ENCODE data around the gene IL1RL2. TPM values are rescaled to one million over a fixed set of nuclear protein-coding genes. Genes with fewer than 3 reads are reported as not detected.

The IL1RL2 gene
- total RNA-seq, 1 donor from 2014 or later: 1.0 TPM

GRCh38 chr2:102230410-102230909, 43.6 kb downstream of the IL1RL2 start:
- Mint-ChIP-seq H3K27ac (no peak overlapping the region), H3K36me3 (no peaks in the 10 kb centered on the region), H3K4me1 (ENCODE audit: unreplicated experiment) (peaks cover 30% of the 10 kb centered on the region), H3K27me3 (no peaks in the 10 kb centered on the region), H3K9me3 (no peaks in the 10 kb centered on the region), H3K4me3 (no peak overlapping the region)
- no peak for DNase-seq (ENCODE audit: extremely low spot score, unreplicated experiment)
- TF ChIP-seq CTCF (conservative IDR thresholded peaks at IDR 0.05): no peak

GRCh38 chr2:102233132-102233884, 46.5 kb downstream of the IL1RL2 start:
- no peak for TF ChIP-seq CTCF (conservative IDR thresholded peaks at IDR 0.05)
- H3K9me3 Mint-ChIP-seq: no peaks in the 10 kb centered on the region

GRCh38 chr2:102235042-102235473, 48.2 kb downstream of the IL1RL2 start:
- Mint-ChIP-seq H3K27me3 (no peaks in the 10 kb centered on the region), H3K27ac (no peak overlapping the region), H3K9me3 (no peaks in the 10 kb centered on the region), H3K4me3 (no peak overlapping the region), H3K36me3 (no peaks in the 10 kb centered on the region), H3K4me1 (ENCODE audit: unreplicated experiment) (peaks cover 4% of the 10 kb centered on the region)
- DNase-seq (ENCODE audit: extremely low spot score, unreplicated experiment): no peak
- no peak for TF ChIP-seq CTCF (conservative IDR thresholded peaks at IDR 0.05)

More at GRCh38 chr2:102233132-102233884, 46.5 kb downstream of the IL1RL2 start:
- no peak for DNase-seq (ENCODE audit: extremely low spot score, unreplicated experiment)
- H3K27ac Mint-ChIP-seq: no peak overlapping the region
- peaks cover 14% of the 10 kb centered on the region for H3K4me1 Mint-ChIP-seq (ENCODE audit: unreplicated experiment)
- H3K4me3 Mint-ChIP-seq: no peak overlapping the region
- no peaks in the 10 kb centered on the region for H3K27me3 Mint-ChIP-seq
- no peaks in the 10 kb centered on the region for H3K36me3 Mint-ChIP-seq

- no peak for DNase-seq (ENCODE audit: extremely low spot score, unreplicated experiment)
- Mint-ChIP-seq H3K9me3 (no peaks in the 10 kb centered on the region), H3K36me3 (no peaks in the 10 kb centered on the region), H3K27ac (no peak overlapping the region), H3K4me1 (ENCODE audit: unreplicated experiment) (peaks cover 7% of the 10 kb centered on the region), H3K4me3 (no peak overlapping the region), H3K27me3 (no peaks in the 10 kb centered on the region)
- TF ChIP-seq CTCF (conservative IDR thresholded peaks at IDR 0.05): peak; percentile 50
These were observed 48.7 kb downstream of the IL1RL2 start for GRCh38 chr2:102235491-102235890.

GRCh38 chr2:102236132-102236531, 49.3 kb downstream of the IL1RL2 start:
- Mint-ChIP-seq H3K4me1 (ENCODE audit: unreplicated experiment) (peaks cover 13% of the 10 kb centered on the region), H3K36me3 (no peaks in the 10 kb centered on the region), H3K27me3 (no peaks in the 10 kb centered on the region), H3K9me3 (no peaks in the 10 kb centered on the region), H3K27ac (no peak overlapping the region), H3K4me3 (no peak overlapping the region)
- DNase-seq (ENCODE audit: extremely low spot score, unreplicated experiment): no peak
- TF ChIP-seq CTCF (conservative IDR thresholded peaks at IDR 0.05): no peak

Data from type B pancreatic cell (in vitro differentiated cells).